ENCODE results near the gene CRYBG1. TPM values are rescaled to one million over a fixed set of nuclear protein-coding genes. Genes with fewer than 3 reads are reported as not detected.

Gene CRYBG1
- total and polyA plus RNA-seq, 2 of the 4 experiments (the other 2 are of a cell fraction): 0.38 to 1.1 TPM

- dilution Hi-C loops (cut with HindIII; ENCODE audit: low sequenced_read_pairs, unreplicated experiment): no loop called here
- no peak overlapping the region for H3K9ac ChIP-seq (ENCODE audit: low read depth, low read length)
- CTCF ChIA-PET: interaction anchor here (1.4 kb wide), 1 partner anchor 37 kb away, joined by 3 read pairs; no protein-coding TSS in a partner anchor
These were observed 169.5 kb downstream of the CRYBG1 start for GRCh38 chr6:106530026-106530425.

More at GRCh38 chr6:106530026-106530425, 169.5 kb downstream of the CRYBG1 start:
- H3K79me1 ChIP-seq (ENCODE audit: low read depth in 1 of 2, low read length in 2 of 2): no peaks in the 10 kb centered on the region
- no CpG with 5 or more reads among the region's 1 CpG for WGBS, 2 experiments (ENCODE audit: extremely low coverage in 2 of 2, insufficient read length in 1 of 2)
- 0 out of 2 replicates have a peak, but pooled peaks cover 2% of the 10 kb centered on the region for H3K9me1 ChIP-seq (ENCODE audit: insufficient read depth, low read length)
- H4K8ac ChIP-seq (ENCODE audit: low read depth in 2 of 2, low read length in 2 of 2): peak overlapping the region in 1 of 2 experiments; percentile 57; a peak in 1 of 4 replicates
- no peak overlapping the region for H4K91ac ChIP-seq (ENCODE audit: insufficient read depth, low read depth, low read length)
- H3K23ac ChIP-seq (ENCODE audit: low read depth, low read length): no peak overlapping the region
- H3K4me2 ChIP-seq (ENCODE audit: low read depth, low read length): no peak overlapping the region
- peak overlapping the region; percentile 57 for H2BK5ac ChIP-seq (ENCODE audit: low read depth, low read length, poor library complexity, severe bottlenecking)
- TF ChIP-seq RFX5 (IDR thresholded peaks at IDR 0.05; ENCODE audit: low read depth, low read length) (no peak), NFE2L2 (IDR thresholded peaks at IDR 0.05; ENCODE audit: low read depth, low read length) (no peak), ELK1 (IDR thresholded peaks at IDR 0.05; ENCODE audit: borderline replicate concordance, low read depth, low read length) (no peak), BHLHE40 (IDR thresholded peaks at IDR 0.05; ENCODE audit: low read depth, low read length) (no peak), CHD1 (IDR thresholded peaks at IDR 0.05; ENCODE audit: low read depth, low read length) (no peak), SMC3 (IDR thresholded peaks at IDR 0.05; ENCODE audit: low read depth, low read length) (no peak), MAFK (IDR thresholded peaks at IDR 0.05; ENCODE audit: low read depth, low read length) (no peak), RAD21 (IDR thresholded peaks at IDR 0.05; ENCODE audit: low read length) (no peak), CEBPB (IDR thresholded peaks at IDR 0.05; ENCODE audit: low read depth, low read length) (no peak), MXI1 (IDR thresholded peaks at IDR 0.05; ENCODE audit: borderline replicate concordance, low read depth, low read length) (no peak), POLR2A (IDR thresholded peaks at IDR 0.05; ENCODE audit: low read depth, low read length) (no peak), RCOR1 (IDR thresholded peaks at IDR 0.05; ENCODE audit: insufficient replicate concordance, low read length) (no peak), MAZ (IDR thresholded peaks at IDR 0.05; ENCODE audit: borderline replicate concordance, low read depth, low read length) (no peak), FOS (IDR thresholded peaks at IDR 0.05; ENCODE audit: low read depth, low read length) (no peak)
- TF ChIP-seq, protein P1, sequence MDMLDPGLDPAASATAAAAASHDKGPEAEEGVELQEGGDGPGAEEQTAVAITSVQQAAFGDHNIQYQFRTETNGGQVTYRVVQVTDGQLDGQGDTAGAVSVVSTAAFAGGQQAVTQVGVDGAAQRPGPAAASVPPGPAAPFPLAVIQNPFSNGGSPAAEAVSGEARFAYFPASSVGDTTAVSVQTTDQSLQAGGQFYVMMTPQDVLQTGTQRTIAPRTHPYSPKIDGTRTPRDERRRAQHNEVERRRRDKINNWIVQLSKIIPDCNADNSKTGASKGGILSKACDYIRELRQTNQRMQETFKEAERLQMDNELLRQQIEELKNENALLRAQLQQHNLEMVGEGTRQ (IDR thresholded peaks at IDR 0.05; ENCODE audit: low read depth, low read length): no peak
- TF ChIP-seq, protein P2, sequence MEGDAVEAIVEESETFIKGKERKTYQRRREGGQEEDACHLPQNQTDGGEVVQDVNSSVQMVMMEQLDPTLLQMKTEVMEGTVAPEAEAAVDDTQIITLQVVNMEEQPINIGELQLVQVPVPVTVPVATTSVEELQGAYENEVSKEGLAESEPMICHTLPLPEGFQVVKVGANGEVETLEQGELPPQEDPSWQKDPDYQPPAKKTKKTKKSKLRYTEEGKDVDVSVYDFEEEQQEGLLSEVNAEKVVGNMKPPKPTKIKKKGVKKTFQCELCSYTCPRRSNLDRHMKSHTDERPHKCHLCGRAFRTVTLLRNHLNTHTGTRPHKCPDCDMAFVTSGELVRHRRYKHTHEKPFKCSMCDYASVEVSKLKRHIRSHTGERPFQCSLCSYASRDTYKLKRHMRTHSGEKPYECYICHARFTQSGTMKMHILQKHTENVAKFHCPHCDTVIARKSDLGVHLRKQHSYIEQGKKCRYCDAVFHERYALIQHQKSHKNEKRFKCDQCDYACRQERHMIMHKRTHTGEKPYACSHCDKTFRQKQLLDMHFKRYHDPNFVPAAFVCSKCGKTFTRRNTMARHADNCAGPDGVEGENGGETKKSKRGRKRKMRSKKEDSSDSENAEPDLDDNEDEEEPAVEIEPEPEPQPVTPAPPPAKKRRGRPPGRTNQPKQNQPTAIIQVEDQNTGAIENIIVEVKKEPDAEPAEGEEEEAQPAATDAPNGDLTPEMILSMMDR (conservative IDR thresholded peaks at IDR 0.05; ENCODE audit: low read depth, low read length): no peak
- no peak overlapping the region for H3K14ac ChIP-seq (replicated peaks; ENCODE audit: low read depth, low read length)
- H2BK15ac ChIP-seq (ENCODE audit: low read depth, low read length): no peak overlapping the region
- peak overlapping the region; percentile 23; the same call in 1 of the 2 replicates for H2BK120ac ChIP-seq (ENCODE audit: low read depth, low read length)
- no peak overlapping the region for H2AK5ac ChIP-seq (ENCODE audit: low read depth, low read length)
- H3K36me3 ChIP-seq (ENCODE audit: control insufficient read depth, insufficient read depth, low read length): no peaks in the 10 kb centered on the region
- in situ Hi-C loops (cut with MboI; ENCODE audit: low sequenced_read_pairs): no loop called here
- peaks cover 5% of the 10 kb centered on the region for H3K4me1 ChIP-seq (ENCODE audit: control insufficient read depth, insufficient read depth, low read length)
- DNase-seq (no peak), ATAC-seq (ENCODE audit: low read depth) (no peak; the same call in 1 of the 2 replicates)
- peak overlapping the region; percentile 46; the same call in 1 of the 2 replicates for H3K18ac ChIP-seq (ENCODE audit: low read depth, low read length)
- H2AK9ac ChIP-seq (replicated peaks; ENCODE audit: low read depth, low read length, poor library complexity): no peak overlapping the region
- no TSS peak for BruUV-seq (replicated peaks)
- H4K20me1 ChIP-seq (ENCODE audit: insufficient read depth, low read length): no peaks in the 10 kb centered on the region
- no peak overlapping the region for H3K27ac ChIP-seq (ENCODE audit: insufficient read depth, low read length)
- no peaks in the 10 kb centered on the region for H3K9me3 ChIP-seq (ENCODE audit: control insufficient read depth, insufficient read depth, low read length)
- peak overlapping the region; percentile 21; the same call in 1 of the 2 replicates for H2BK20ac ChIP-seq (ENCODE audit: low read depth, low read length)
- H3K27me3 ChIP-seq (ENCODE audit: control insufficient read depth, insufficient read depth, low read length): no peaks in the 10 kb centered on the region
- POLR2A ChIA-PET (ENCODE audit: unreplicated experiment): no interaction called here
- intact Hi-C loops (cut with micrococcal nuclease): no loop called here
- H3K56ac ChIP-seq (ENCODE audit: extremely low read depth, insufficient read depth, low read length): no peak overlapping the region
- no peak overlapping the region for H4K5ac ChIP-seq (ENCODE audit: low read depth, low read length)
- H3K4ac ChIP-seq (ENCODE audit: low read depth, low read length): no peak overlapping the region
- no peak overlapping the region for H2AFZ ChIP-seq (replicated peaks; ENCODE audit: low read length, poor library complexity)
- no peak overlapping the region for H3K4me3 ChIP-seq (ENCODE audit: insufficient read depth, low read depth, low read length)

Measured in IMR-90 (cell line).